ENCODE measurements around the gene CUX1. TPM values are rescaled to one million over a fixed set of nuclear protein-coding genes. Genes with fewer than 3 reads are reported as not detected.

Gene CUX1
- total RNA-seq, 1 donor from 2014 or later = 50.6 TPM

DNA sequence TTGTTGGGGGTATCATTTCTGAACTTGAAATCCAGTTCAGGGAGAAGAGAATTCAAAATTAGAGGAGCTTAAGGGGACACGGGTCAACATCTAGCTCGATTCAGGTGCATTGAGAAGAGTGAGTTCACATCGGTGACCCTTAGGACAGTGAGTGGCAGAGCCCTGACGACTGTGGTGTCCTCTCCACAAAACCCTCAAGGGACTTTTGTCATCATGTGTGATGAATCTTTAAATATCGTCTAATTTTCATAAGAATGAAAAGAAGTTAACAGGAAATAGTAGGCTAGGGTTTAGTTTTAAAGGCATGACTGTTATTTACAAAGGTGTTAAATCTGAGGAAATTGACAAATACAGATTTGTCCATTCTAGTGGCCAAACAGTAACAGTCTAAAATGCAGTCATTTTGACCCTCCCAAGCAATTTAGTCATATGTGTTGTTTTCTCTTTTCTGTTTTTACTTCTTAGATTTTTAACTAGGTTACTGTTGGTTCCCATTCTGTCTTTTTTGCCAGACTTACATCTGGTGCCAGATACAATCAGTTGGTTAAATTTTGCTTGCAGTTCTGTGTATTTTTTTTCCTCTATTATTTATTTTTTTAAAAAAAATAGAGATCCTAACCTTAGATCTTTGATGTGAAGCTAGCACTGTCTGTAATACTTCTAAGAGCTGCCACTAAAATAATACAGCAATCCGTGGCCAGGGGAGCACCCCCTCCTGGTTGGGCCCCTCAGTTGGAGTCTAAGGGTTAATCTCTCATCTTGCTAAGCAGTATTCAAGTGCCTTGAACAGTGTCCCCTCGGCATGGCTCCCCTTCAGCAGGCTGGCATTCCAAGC, 434.3 kb downstream of the CUX1 start:
- H4K20me1 ChIP-seq (ENCODE audit: insufficient read depth, low read length) = peaks cover 4% of the 10 kb centered on the region
- H3K4me1 ChIP-seq (ENCODE audit: insufficient read depth, low read length) = no peaks in the 10 kb centered on the region
- Mint-ChIP-seq H3K27ac (ENCODE audit: unreplicated experiment) (no peak overlapping the region), H3K4me3 (ENCODE audit: unreplicated experiment) (no peak overlapping the region), H3K9me3 (ENCODE audit: unreplicated experiment) (no peaks in the 10 kb centered on the region), H3K4me1 (ENCODE audit: low read depth, unreplicated experiment) (no peaks in the 10 kb centered on the region), H3K36me3 (ENCODE audit: low read depth, unreplicated experiment) (peaks cover 16% of the 10 kb centered on the region), H3K27me3 (ENCODE audit: low read depth, unreplicated experiment) (no peaks in the 10 kb centered on the region)
- DNase-seq (ENCODE audit: low read depth) = no peak
- no peak overlapping the region for H3K9ac ChIP-seq (ENCODE audit: low read length)
- H3K27ac ChIP-seq (ENCODE audit: low read depth, low read length) = no peak overlapping the region
- H3K79me2 ChIP-seq (ENCODE audit: insufficient read depth, low read length) = no peaks in the 10 kb centered on the region
- no peak overlapping the region for H3K4me2 ChIP-seq (ENCODE audit: low read length)
- no peak overlapping the region for H2AFZ ChIP-seq (ENCODE audit: low read depth, low read length)
- no peak for TF ChIP-seq EZH2 (IDR thresholded peaks at IDR 0.05; ENCODE audit: insufficient read depth, low read length)
- TF ChIP-seq, protein P1, sequence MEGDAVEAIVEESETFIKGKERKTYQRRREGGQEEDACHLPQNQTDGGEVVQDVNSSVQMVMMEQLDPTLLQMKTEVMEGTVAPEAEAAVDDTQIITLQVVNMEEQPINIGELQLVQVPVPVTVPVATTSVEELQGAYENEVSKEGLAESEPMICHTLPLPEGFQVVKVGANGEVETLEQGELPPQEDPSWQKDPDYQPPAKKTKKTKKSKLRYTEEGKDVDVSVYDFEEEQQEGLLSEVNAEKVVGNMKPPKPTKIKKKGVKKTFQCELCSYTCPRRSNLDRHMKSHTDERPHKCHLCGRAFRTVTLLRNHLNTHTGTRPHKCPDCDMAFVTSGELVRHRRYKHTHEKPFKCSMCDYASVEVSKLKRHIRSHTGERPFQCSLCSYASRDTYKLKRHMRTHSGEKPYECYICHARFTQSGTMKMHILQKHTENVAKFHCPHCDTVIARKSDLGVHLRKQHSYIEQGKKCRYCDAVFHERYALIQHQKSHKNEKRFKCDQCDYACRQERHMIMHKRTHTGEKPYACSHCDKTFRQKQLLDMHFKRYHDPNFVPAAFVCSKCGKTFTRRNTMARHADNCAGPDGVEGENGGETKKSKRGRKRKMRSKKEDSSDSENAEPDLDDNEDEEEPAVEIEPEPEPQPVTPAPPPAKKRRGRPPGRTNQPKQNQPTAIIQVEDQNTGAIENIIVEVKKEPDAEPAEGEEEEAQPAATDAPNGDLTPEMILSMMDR (IDR thresholded peaks at IDR 0.05; ENCODE audit: insufficient read depth, low read depth, low read length) = no peak
- H3K27me3 ChIP-seq (ENCODE audit: insufficient read depth, low read length) = no peaks in the 10 kb centered on the region
- H3K36me3 ChIP-seq (ENCODE audit: insufficient read depth, low read length) = no peaks in the 10 kb centered on the region
- FAIRE-seq = no peak
- H3K4me3 ChIP-seq (ENCODE audit: insufficient read depth, low read depth, low read length) = no peak overlapping the region
- H3K9me3 ChIP-seq (ENCODE audit: insufficient read depth, low read depth, low read length) = no peaks in the 10 kb centered on the region

DNA sequence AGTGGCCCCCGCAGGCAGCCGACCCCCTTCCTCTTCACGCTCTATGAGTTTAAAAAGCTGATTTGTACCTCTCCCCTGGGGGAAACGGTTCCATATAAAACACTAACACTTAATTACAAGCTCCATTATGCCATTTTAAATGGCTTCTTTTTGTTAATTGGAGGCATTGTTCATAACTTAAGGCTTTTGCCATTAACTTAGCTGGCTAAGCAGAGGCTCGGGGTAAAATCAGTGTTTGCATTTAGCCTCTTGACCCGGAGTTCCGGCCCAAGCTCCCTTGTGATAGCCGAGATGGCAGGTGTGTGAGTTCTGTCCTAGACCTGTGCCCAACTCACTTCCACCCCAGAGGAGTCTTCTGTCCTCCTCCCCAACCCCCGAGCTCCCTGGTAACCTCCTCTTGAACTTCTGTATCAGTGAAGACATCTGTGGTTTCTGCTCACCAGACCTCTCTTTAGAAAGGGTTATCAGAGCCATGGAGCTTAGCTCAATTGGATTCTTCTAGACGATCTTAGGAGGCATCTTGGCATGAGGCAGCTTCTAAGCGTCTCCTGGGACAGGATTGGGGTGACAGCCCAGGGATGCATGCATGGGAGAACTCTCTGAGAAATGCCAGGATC, 435.0 kb downstream of the CUX1 start:
- DNase-seq (ENCODE audit: low read depth) = no peak
- peaks cover 11% of the 10 kb centered on the region for H3K36me3 Mint-ChIP-seq (ENCODE audit: low read depth, unreplicated experiment)
- Histone ChIP-seq H3K79me2 (ENCODE audit: insufficient read depth, low read length) (no peaks in the 10 kb centered on the region), H3K4me2 (ENCODE audit: low read length) (no peak overlapping the region), H3K27me3 (ENCODE audit: insufficient read depth, low read length) (no peaks in the 10 kb centered on the region), H3K4me3 (ENCODE audit: insufficient read depth, low read depth, low read length) (no peak overlapping the region), H3K36me3 (ENCODE audit: insufficient read depth, low read length) (no peaks in the 10 kb centered on the region), H3K4me1 (ENCODE audit: insufficient read depth, low read length) (no peaks in the 10 kb centered on the region), H2AFZ (ENCODE audit: low read depth, low read length) (no peak overlapping the region), H4K20me1 (ENCODE audit: insufficient read depth, low read length) (peaks cover 4% of the 10 kb centered on the region), H3K27ac (ENCODE audit: low read depth, low read length) (no peak overlapping the region), H3K9me3 (ENCODE audit: insufficient read depth, low read depth, low read length) (no peaks in the 10 kb centered on the region), H3K9ac (ENCODE audit: low read length) (no peak overlapping the region)
- H3K27me3 Mint-ChIP-seq (ENCODE audit: low read depth, unreplicated experiment) = no peaks in the 10 kb centered on the region
- H3K4me1 Mint-ChIP-seq (ENCODE audit: low read depth, unreplicated experiment) = no peaks in the 10 kb centered on the region
- no peak overlapping the region for H3K4me3 Mint-ChIP-seq (ENCODE audit: unreplicated experiment)
- TF ChIP-seq, protein P1 (IDR thresholded peaks at IDR 0.05; ENCODE audit: insufficient read depth, low read depth, low read length) = no peak
- TF ChIP-seq EZH2 (IDR thresholded peaks at IDR 0.05; ENCODE audit: insufficient read depth, low read length) = no peak
- no peak for FAIRE-seq
- H3K27ac Mint-ChIP-seq (ENCODE audit: unreplicated experiment) = no peak overlapping the region
- H3K9me3 Mint-ChIP-seq (ENCODE audit: unreplicated experiment) = no peaks in the 10 kb centered on the region

Data from astrocyte (in vitro differentiated cells and primary cell).